ENCODE data around the gene OCA2. TPM values are rescaled to one million over a fixed set of nuclear protein-coding genes. Genes with fewer than 3 reads are reported as not detected.
"Not testable (repeated sequence)": the region's sequence is repeated elsewhere in the genome, so short reads cannot be mapped to it uniquely, and the experiment has no call there.

Gene OCA2
- total RNA-seq, 1 experiment from 2014 or later, result not detected

DNA sequence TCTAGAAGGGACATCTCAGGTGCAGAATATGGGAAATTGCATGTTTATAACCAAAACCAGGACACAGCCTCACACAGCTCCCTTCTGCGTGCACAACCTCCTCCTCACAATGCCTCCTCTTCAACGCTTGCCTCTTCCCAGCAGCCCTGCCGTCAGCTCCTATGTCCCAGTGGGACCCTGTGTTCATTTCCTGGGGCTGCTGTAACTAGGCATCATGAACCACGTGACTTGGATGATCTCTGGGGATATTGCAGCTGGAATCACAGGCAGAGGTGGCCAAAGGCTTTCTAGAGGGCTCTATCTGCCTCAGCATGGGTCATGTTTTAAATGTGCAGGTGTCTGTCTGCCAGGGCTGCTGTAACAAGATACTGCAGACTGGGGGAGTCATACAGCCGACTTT lies 375.3 kb downstream of the OCA2 start:
- H3K9me3 ChIP-seq, result no peaks in the 10 kb centered on the region
- DNase-seq, result no peak
- no peaks in the 10 kb centered on the region for H3K36me3 ChIP-seq
- H3K4me3 ChIP-seq, result no peak overlapping the region
- H3K27me3 ChIP-seq, result no peaks in the 10 kb centered on the region

DNA sequence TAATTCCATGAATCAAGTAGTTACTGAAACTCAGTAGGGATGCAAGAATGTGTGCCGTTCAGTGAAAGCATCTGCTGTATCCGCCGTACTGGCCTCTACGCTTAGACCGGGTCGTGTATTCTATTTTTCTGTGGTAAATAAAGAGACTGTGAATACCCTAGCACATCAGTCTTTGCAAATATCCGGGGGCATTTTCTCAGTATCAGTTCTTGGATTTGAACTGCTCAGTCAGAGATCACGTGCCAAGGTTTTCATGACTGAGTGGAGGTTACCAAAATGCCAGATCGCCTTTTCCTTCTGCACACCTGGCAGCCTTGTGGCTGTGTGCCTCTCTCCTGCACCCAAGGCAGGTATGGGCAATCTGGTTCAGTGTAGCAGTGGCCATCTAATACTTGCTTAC lies 377.0 kb downstream of the OCA2 start:
- H3K27me3 ChIP-seq, result no peaks in the 10 kb centered on the region
- no peak for DNase-seq
- no peaks in the 10 kb centered on the region for H3K9me3 ChIP-seq
- H3K4me3 ChIP-seq, result no peak overlapping the region
- no peaks in the 10 kb centered on the region for H3K36me3 ChIP-seq

DNA sequence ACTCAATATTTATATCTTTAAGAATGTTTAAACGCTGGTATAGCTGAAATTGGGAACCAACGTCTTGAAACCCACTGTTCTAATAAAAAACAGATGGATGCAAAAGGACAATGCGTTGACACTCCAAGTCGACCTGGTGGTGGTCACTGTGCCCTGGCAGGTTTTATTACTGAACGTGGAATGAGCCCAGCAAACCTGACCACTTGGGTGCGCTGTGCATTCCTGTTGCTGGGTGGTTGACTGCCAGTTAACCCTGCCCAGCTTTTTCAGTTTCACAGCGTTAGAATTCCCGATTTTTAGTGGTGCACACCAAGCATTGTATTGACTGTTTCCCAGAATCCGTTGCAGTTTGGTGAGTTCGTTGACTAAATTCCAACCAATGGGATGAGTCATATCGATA lies 384.4 kb downstream of the OCA2 start:
- Histone ChIP-seq H3K4me3 (no peak overlapping the region), H3K9me3 (peaks cover 5% of the 10 kb centered on the region; the same call in 1 of the 2 replicates), H3K27me3 (0 out of 2 replicates have a peak, but pooled peaks cover 3% of the 10 kb centered on the region), H3K36me3 (no peaks in the 10 kb centered on the region)
- no peak for DNase-seq

DNA sequence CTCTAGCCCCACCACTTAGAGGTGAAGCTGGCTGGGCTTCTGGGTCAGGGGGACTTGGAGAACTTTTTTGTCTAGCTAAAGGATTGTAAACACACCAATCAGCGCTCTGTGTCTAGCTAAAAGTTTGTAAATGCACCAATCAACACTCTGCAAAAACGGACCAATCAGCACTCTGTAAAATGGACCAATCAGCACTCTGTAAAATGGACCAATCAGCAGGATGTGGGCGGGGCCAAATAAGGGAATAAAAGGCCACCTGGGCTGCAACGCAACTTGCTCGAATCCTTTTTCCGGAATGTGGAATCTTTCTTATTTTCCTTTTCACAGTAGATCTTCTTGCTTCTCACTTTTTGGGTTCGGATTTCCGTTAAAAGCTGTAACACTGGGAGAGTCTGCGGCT lies 385.3 kb downstream of the OCA2 start:
- not testable (repeated sequence) for DNase-seq, H3K9me3 ChIP-seq, H3K36me3 ChIP-seq, H3K27me3 ChIP-seq, H3K4me3 ChIP-seq

DNA sequence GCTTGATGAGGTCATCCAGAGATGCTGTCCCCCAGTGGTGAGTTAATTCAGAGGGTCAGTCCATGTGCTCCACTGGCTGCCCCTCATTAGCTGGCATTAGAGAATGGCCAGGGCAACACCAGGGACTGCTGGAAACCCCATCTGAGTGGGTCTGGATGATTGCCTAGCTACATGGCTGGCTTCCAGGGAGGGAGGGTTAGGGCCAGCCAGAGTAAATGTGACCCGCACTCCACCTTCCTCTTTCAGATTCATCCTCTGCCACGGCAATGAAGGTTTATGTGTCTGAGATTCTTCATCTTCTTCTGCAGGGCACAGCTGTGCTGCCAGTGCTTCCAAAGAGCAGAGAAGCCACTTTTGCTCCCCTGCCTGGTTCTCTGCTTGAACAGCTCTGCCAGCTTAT lies 391.9 kb downstream of the OCA2 start:
- H3K27me3 ChIP-seq, result no peaks in the 10 kb centered on the region; the same call in 1 of the 2 replicates
- no peak overlapping the region for H3K4me3 ChIP-seq
- no peaks in the 10 kb centered on the region for H3K36me3 ChIP-seq
- DNase-seq, result no peak
- H3K9me3 ChIP-seq, result no peaks in the 10 kb centered on the region

DNA sequence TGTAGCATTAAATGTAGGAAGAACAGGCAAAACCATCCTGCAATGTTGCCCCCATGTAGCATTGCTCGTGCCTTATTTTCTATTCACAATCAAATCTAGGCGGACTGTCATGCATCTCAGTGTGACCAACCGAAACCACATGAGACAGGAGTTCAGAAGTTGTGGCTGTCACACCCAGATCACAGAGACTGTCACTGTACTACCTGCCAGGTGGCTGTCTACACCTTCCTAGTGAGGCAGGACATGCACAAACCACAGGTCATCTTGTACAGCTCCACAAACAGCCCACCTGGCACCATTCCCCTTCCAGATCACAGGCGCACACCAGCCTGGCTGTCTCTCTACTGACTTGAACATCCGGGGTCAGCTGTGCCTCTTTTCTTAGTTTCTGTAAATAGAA lies 392.8 kb downstream of the OCA2 start:
- no peak overlapping the region for H3K4me3 ChIP-seq
- DNase-seq, result no peak
- no peaks in the 10 kb centered on the region for H3K36me3 ChIP-seq

DNA sequence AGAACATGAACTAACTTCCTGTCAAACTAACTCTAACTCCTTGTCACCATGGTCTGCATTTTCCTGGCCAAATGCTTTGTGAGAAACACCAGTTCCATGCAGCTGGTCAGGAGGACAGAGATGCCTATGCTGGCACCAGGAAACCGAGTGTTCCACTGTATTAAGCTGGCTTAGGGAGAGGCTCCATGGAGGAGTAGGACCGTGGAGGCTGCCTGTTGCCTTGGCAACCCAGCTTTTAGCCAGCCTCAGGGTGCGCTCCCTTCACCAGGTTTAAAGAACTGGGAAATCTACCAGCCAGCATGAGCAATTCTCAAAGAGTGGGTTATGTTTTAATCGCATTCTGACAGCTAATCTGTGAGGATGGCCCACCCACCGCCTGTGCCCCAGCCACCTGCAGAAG lies 394.1 kb downstream of the OCA2 start:
- Histone ChIP-seq H3K9me3 (no peaks in the 10 kb centered on the region), H3K4me3 (no peak overlapping the region), H3K36me3 (no peaks in the 10 kb centered on the region), H3K27me3 (no peaks in the 10 kb centered on the region; the same call in 1 of the 2 replicates)
- no peak for DNase-seq

More for the DNA sequence above, 392.8 kb downstream of the OCA2 start:
- no peaks in the 10 kb centered on the region for H3K9me3 ChIP-seq
- no peaks in the 10 kb centered on the region; the same call in 1 of the 2 replicates for H3K27me3 ChIP-seq

Other genes starting within 250 kb of the OCA2 start
- 11.5 and 27.5 TPM in 2 replicates for gene HERC2, start 222.9 kb upstream of the OCA2 start, total RNA-seq (2014; rRNA removed; shearing (Covaris generic); ENCODE audit: low replicate concordance)